Tibial nerve (tissue), 4 donors: ENCODE measurements around the gene ISM1. TPM values are rescaled to one million over a fixed set of nuclear protein-coding genes. Genes with fewer than 3 reads are reported as not detected.

ENCODE experiments used
- DNase-seq, 2 donors: peaks; one replicate each; pipeline ENCODE4 v3.0.0-alpha.2; 2019; ENCODE audit warnings: low spot score in 2 of 2
- H3K27ac ChIP-seq, 4 donors: fragments of 200-600 bp; sonication (generic) in 3 of 4; one replicate each; pipeline ENCODE4 v1.5.1; 2017 to 2019; ENCODE audit warnings: mild to moderate bottlenecking in 1 of 4
- H3K27me3 ChIP-seq, 2 donors: fragments of 200-600 bp; sonication (generic) in 1 of 2; one replicate each; pipeline versions ENCODE4 v1.5.1 to v1.6.0; 2017 to 2019
- H3K36me3 ChIP-seq, 3 donors: fragments of 200-600 bp; sonication (generic); one replicate each; pipeline ENCODE4 v1.5.1; 2018 to 2019
- H3K4me1 ChIP-seq, 4 donors: fragments of 200-600 bp; sonication (generic) in 3 of 4; one replicate each; pipeline ENCODE4 v1.5.1; 2017 to 2019
- H3K4me3 ChIP-seq, 4 donors: fragments of 200-600 bp; sonication (generic) in 3 of 4; one replicate each; pipeline ENCODE4 v1.5.1; 2017 to 2019; ENCODE audit warnings: mild to moderate bottlenecking in 1 of 4, moderate library complexity in 1 of 4
- H3K9me3 ChIP-seq, 4 donors: fragments of 200-600 bp; sonication (generic) in 3 of 4; one replicate each; pipeline ENCODE4 v1.5.1; 2017 to 2019
- CTCF ChIP-seq, 5 experiments: fragments of 200-600 bp in 3 of 5; fragments of 450-650 bp in 2 of 5; sonication (generic) in 3 of 5; IDR thresholded peaks; one replicate each; pipeline ENCODE4 v1.5.1; 2016 to 2019; ENCODE audit warnings: antibody characterized with exemption in 5 of 5, mild to moderate bottlenecking in 3 of 5, moderate library complexity in 2 of 5
- EP300 ChIP-seq, 2 donors: sonication (generic); formaldehyde crosslinking; IDR thresholded peaks; one replicate each; pipeline ENCODE4 v1.6.1; 2017; ENCODE audit warnings: antibody characterized with exemption in 2 of 2, mild to moderate bottlenecking in 1 of 2
- POLR2A ChIP-seq, 2 donors: fragments of 450-650 bp; IDR thresholded peaks; one replicate each; pipeline ENCODE4 v1.6.1; 2017; ENCODE audit warnings: antibody characterized with exemption in 2 of 2, mild to moderate bottlenecking in 2 of 2, moderate library complexity in 2 of 2
- WGBS, 2 donors: methylation state at CpG; one replicate each; pipeline ENCODE4 v1.1.5; 2018; 5-methylcytosine and 5-hydroxymethylcytosine counted together
- total RNA-seq, 4 donors: library from RNA; depleted of rRNA; stranded (reverse); fragments of >200 nt; gene quantifications; one replicate each; pipeline ENCODE4 v1.1.0, GENCODE V29; 2016

ISM1 gene
- total RNA-seq, result 10 to 100 TPM; 19.3 to 47.3 (median 24.7) TPM

- peak within 1 kb of the TSS; percentile 43 to 68 (median 50) for H3K4me3 ChIP-seq
- 0 to 2% methylated on average over 13 to 26 of the region's 39 CpGs for WGBS, 2 donors
- DNase-seq, result no peak
- TF ChIP-seq EP300 (IDR thresholded peaks at IDR 0.05), result no peak
- no peak for TF ChIP-seq POLR2A (IDR thresholded peaks at IDR 0.05)
- no peak for TF ChIP-seq CTCF (IDR thresholded peaks at IDR 0.05)
- peaks cover 0 to 58% of the 10 kb centered on the region in 2 donors for H3K27me3 ChIP-seq
- no peaks in the 10 kb centered on the region for H3K36me3 ChIP-seq
- H3K9me3 ChIP-seq, result no peaks in the 10 kb centered on the region
- H3K27ac ChIP-seq, result peak within 1 kb of the TSS in 3 of 4 donors; percentile 16 to 72 (median 16)
- H3K4me1 ChIP-seq, result peaks cover 0 to 29% (median 14%) of the 10 kb centered on the region in 4 donors
Measured at GRCh38 chr20:13220904-13221297, at the start of gene ISM1. Gene ISM1, plus strand, starts transcription at chr20:13221274. Its CDS starts 503 bp downstream, at chr20:13221777.

- no peak for DNase-seq
- no peaks in the 10 kb centered on the region for H3K4me1 ChIP-seq
- WGBS, 2 donors, result 87 to 88% methylated on average over 2 of the region's 2 CpGs
- H3K27ac ChIP-seq, result no peak overlapping the region
- no peaks in the 10 kb centered on the region for H3K36me3 ChIP-seq
- H3K27me3 ChIP-seq, result no peaks in the 10 kb centered on the region
- TF ChIP-seq POLR2A (IDR thresholded peaks at IDR 0.05) (no peak), EP300 (IDR thresholded peaks at IDR 0.05) (no peak), CTCF (IDR thresholded peaks at IDR 0.05) (no peak)
- H3K9me3 ChIP-seq, result peaks cover 0 to 21% (median 0%) of the 10 kb centered on the region in 4 donors
- no peak overlapping the region for H3K4me3 ChIP-seq
Measured at GRCh38 chr20:13173201-13173600, 47.9 kb upstream of the ISM1 start.

- DNase-seq, result no peak
- WGBS, 2 donors, result 93 to 95% methylated on average over 9 of the region's 9 CpGs
- H3K27ac ChIP-seq, result no peak overlapping the region
- no peak for TF ChIP-seq EP300 (IDR thresholded peaks at IDR 0.05)
- TF ChIP-seq CTCF (IDR thresholded peaks at IDR 0.05), result no peak
- TF ChIP-seq POLR2A (IDR thresholded peaks at IDR 0.05), result no peak
- H3K4me3 ChIP-seq, result no peak overlapping the region
- H3K27me3 ChIP-seq, result no peaks in the 10 kb centered on the region
- peaks cover 0 to 24% (median 0%) of the 10 kb centered on the region in 4 donors for H3K9me3 ChIP-seq
- no peaks in the 10 kb centered on the region for H3K4me1 ChIP-seq
- H3K36me3 ChIP-seq, result no peaks in the 10 kb centered on the region
Measured at GRCh38 chr20:13174402-13174801, 46.7 kb upstream of the ISM1 start.

- no peaks in the 10 kb centered on the region for H3K36me3 ChIP-seq
- no peak for DNase-seq
- no peaks in the 10 kb centered on the region for H3K4me1 ChIP-seq
- WGBS, 2 donors, result 69 to 76% methylated on average over 7 of the region's 7 CpGs
- peaks cover 0 to 19% (median 0%) of the 10 kb centered on the region in 4 donors for H3K9me3 ChIP-seq
- H3K4me3 ChIP-seq, result no peak overlapping the region
- no peaks in the 10 kb centered on the region for H3K27me3 ChIP-seq
- TF ChIP-seq EP300 (IDR thresholded peaks at IDR 0.05) (no peak), POLR2A (IDR thresholded peaks at IDR 0.05) (no peak), CTCF (IDR thresholded peaks at IDR 0.05) (no peak)
- no peak overlapping the region for H3K27ac ChIP-seq
Measured at GRCh38 chr20:13180986-13181889, 39.8 kb upstream of the ISM1 start.

- no peaks in the 10 kb centered on the region for H3K36me3 ChIP-seq
- 47 to 52% methylated on average over 1 of the region's 1 CpG for WGBS, 2 donors
- no peak for DNase-seq
- TF ChIP-seq CTCF (IDR thresholded peaks at IDR 0.05), result no peak
- TF ChIP-seq EP300 (IDR thresholded peaks at IDR 0.05), result no peak
- TF ChIP-seq POLR2A (IDR thresholded peaks at IDR 0.05), result no peak
- H3K9me3 ChIP-seq, result peaks cover 0 to 25% (median 0%) of the 10 kb centered on the region in 4 donors
- H3K4me1 ChIP-seq, result no peaks in the 10 kb centered on the region
- H3K4me3 ChIP-seq, result no peak overlapping the region
- no peaks in the 10 kb centered on the region for H3K27me3 ChIP-seq
- no peak overlapping the region for H3K27ac ChIP-seq
Measured at GRCh38 chr20:13183005-13183404, 38.1 kb upstream of the ISM1 start.
